B cell (primary cell): ENCODE measurements around the gene HACE1. TPM values are rescaled to one million over a fixed set of nuclear protein-coding genes. Genes with fewer than 3 reads are reported as not detected.

Experiments used
- ATAC-seq: fragments of 200-7000 bp; cut with Tn5 transposase; one replicate; pipeline ENCODE4 v1.10.0; 2021; ENCODE audit warnings: low read depth, mild to moderate bottlenecking, moderate number of reproducible peaks, moderate library complexity
- CTCF ChIA-PET: fragments of 350-600 bp; sonication (Branson Sonifier 250); formaldehyde crosslinking; loops from one replicate; lab custom pipeline; 2021; ENCODE audit warnings: antibody characterized with exemption, inconsistent platforms; lab: Charles Lee
- POLR2A ChIA-PET: fragments of 350-600 bp; sonication (Branson Sonifier 250); formaldehyde crosslinking; loops from one replicate; lab custom pipeline; 2021; ENCODE audit warnings: antibody characterized with exemption; lab: Charles Lee
- DNase-seq: peaks from one replicate; pipeline ENCODE4 v3.0.0; 2013
- H2AFZ ChIP-seq: 2 replicates; pipeline ENCODE4 v1.6.1; 2012; ENCODE audit warnings: mild to moderate bottlenecking, low read depth, low read length; ENCODE audit not compliant: insufficient read depth, poor library complexity, severe bottlenecking
- H3K27ac ChIP-seq, 2 donors: 1 replicate in 1 of 2; 2 replicates in 1 of 2; pipeline ENCODE4 v1.5.1; 2012 to 2013; ENCODE audit warnings: low read length in 2 of 2, mild to moderate bottlenecking in 2 of 2, moderate library complexity in 1 of 2
- H3K27me3 ChIP-seq, 4 experiments: fragments of 200-600 bp in 1 of 4; sonication (generic) in 1 of 4; replicated peaks in 1 of 4; 1 replicate in 2 of 4; 2 replicates in 2 of 4; pipeline versions ENCODE4 v1.6.1 to v1.7.0; 2013 to 2016; ENCODE audit warnings: low read length in 3 of 4, mild to moderate bottlenecking in 2 of 4, mixed read lengths in 1 of 4, moderate library complexity in 1 of 4; ENCODE audit not compliant: insufficient read depth in 4 of 4, control insufficient read depth in 3 of 4; ENCODE audit errors: control extremely low read depth in 1 of 4
- H3K36me3 ChIP-seq, 2 experiments: replicated peaks in 1 of 2; 1 replicate in 1 of 2; 2 replicates in 1 of 2; pipeline versions ENCODE4 v1.6.1 to v1.7.1; 2013; ENCODE audit warnings: low read length in 1 of 2; ENCODE audit not compliant: insufficient read depth in 2 of 2, control insufficient read depth in 1 of 2; ENCODE audit errors: control extremely low read depth in 1 of 2, extremely low read depth in 1 of 2
- H3K4me1 ChIP-seq, 2 donors: fragments of 200-600 bp in 1 of 2; sonication (generic) in 1 of 2; 1 replicate in 1 of 2; 2 replicates in 1 of 2; pipeline versions ENCODE4 v1.5.1 to v1.6.1; 2013 to 2017; ENCODE audit warnings: low read length in 2 of 2; ENCODE audit not compliant: control insufficient read depth in 2 of 2, insufficient read depth in 2 of 2
- H3K4me2 ChIP-seq: replicated peaks from 2 replicates; pipeline ENCODE3; 2012; ENCODE audit warnings: mild to moderate bottlenecking, low read depth, low read length; ENCODE audit not compliant: poor library complexity, severe bottlenecking
- H3K4me3 ChIP-seq, 5 experiments: fragments of 200-600 bp in 1 of 5; sonication (generic) in 1 of 5; 1 replicate in 3 of 5; 2 replicates in 2 of 5; pipeline versions ENCODE4 v1.5.1 to v1.7.0; 2011 to 2016; ENCODE audit warnings: low read length in 4 of 5, mild to moderate bottlenecking in 4 of 5, low read depth in 2 of 5, control low read depth in 1 of 5, moderate library complexity in 1 of 5; ENCODE audit not compliant: insufficient read depth in 1 of 5; ENCODE audit errors: control extremely low read depth in 1 of 5, extremely low read depth in 1 of 5
- H3K79me2 ChIP-seq: fragments of 200-600 bp; sonication (generic); one replicate; pipeline ENCODE4 v1.6.0; 2016; ENCODE audit warnings: low read length; ENCODE audit not compliant: control insufficient read depth, insufficient read depth
- H3K9ac ChIP-seq: fragments of 200-600 bp; sonication (generic); 2 replicates; pipeline ENCODE4 v1.6.1; 2017; ENCODE audit warnings: mild to moderate bottlenecking, low read length, moderate library complexity
- H3K9me3 ChIP-seq, 3 donors: one replicate each; pipeline versions ENCODE4 v1.6.1 to v1.7.1; 2013; ENCODE audit warnings: low read length in 2 of 3; ENCODE audit not compliant: control insufficient read depth in 2 of 3, insufficient read depth in 1 of 3; ENCODE audit errors: control extremely low read depth in 1 of 3
- H4K20me1 ChIP-seq: 2 replicates; pipeline ENCODE4 v1.6.0; 2012; ENCODE audit warnings: mild to moderate bottlenecking, low read length; ENCODE audit not compliant: insufficient read depth, control insufficient read depth, poor library complexity, severe bottlenecking
- H3K27ac Mint-ChIP-seq: one replicate; pipeline ENCODE4 v1.8.0; 2021; ENCODE audit warnings: mixed read lengths
- H3K27me3 Mint-ChIP-seq: one replicate; pipeline ENCODE4 v1.8.0; 2021; ENCODE audit warnings: mixed read lengths
- H3K4me1 Mint-ChIP-seq: one replicate; pipeline ENCODE4 v1.8.0; 2021; ENCODE audit warnings: mixed read lengths
- H3K4me3 Mint-ChIP-seq: one replicate; pipeline ENCODE4 v1.8.0; 2021; ENCODE audit warnings: mixed read lengths
- H3K9me3 Mint-ChIP-seq: one replicate; pipeline ENCODE4 v1.8.0; 2022; ENCODE audit warnings: mixed read lengths; ENCODE audit not compliant: insufficient read depth
- EZH2 ChIP-seq: IDR thresholded peaks from 2 replicates; pipeline ENCODE4 v1.6.1; 2012; ENCODE audit warnings: borderline replicate concordance, low read depth, mild to moderate bottlenecking, moderate library complexity, low read length; ENCODE audit not compliant: insufficient read depth, poor library complexity, severe bottlenecking
- WGBS: methylation state at CpG from one replicate; pipeline ENCODE4 v1.1.5; 2013; ENCODE audit warnings: missing lambda C conversion rate; ENCODE audit not compliant: insufficient coverage; 5-methylcytosine and 5-hydroxymethylcytosine counted together
- intact Hi-C: fragments of 100-400 bp; cut with micrococcal nuclease; formaldehyde crosslinking; loops from one replicate; pipeline ENCODE4 v1.10.0; 2022
- polyA plus RNA-seq: library from polyadenylated mRNA; depleted of rRNA; stranded (reverse); fragments of >200 nt; gene quantifications from 2 replicates; pipeline ENCODE4 v1.2.3, GENCODE V29; 2012
- total RNA-seq, 2 donors: library from RNA; stranded (reverse); fragments of 120-200 nt in 1 of 2; gene quantifications; 1 replicate in 1 of 2; 2 replicates in 1 of 2; pipeline versions ENCODE4 v1.2.3 to v1.2.4, GENCODE V29; 2013 to 2022
- TF ChIP-seq, protein P1 (sequence below): fragments of 200-600 bp; IDR thresholded peaks from one replicate; pipeline ENCODE4 v1.8.0; 2022; ENCODE audit warnings: antibody characterized with exemption, mild to moderate bottlenecking

HACE1 gene
- total and polyA plus RNA-seq, 2 donors (not counting 1 experiment from before 2014, with no cell fraction given): 7.5 to 19.2 TPM

GRCh38 chr6:104771258-104771832 lies 88.4 kb downstream of the HACE1 start:
- H3K36me3 ChIP-seq: peaks cover 0 to 1% of the 10 kb centered on the region in 2 experiments
- no peak overlapping the region for H3K4me3 ChIP-seq
- Mint-ChIP-seq H3K4me1 (no peaks in the 10 kb centered on the region), H3K9me3 (no peaks in the 10 kb centered on the region), H3K27me3 (no peaks in the 10 kb centered on the region), H3K27ac (no peak overlapping the region), H3K4me3 (no peak overlapping the region)
- no peak overlapping the region for H3K27ac ChIP-seq
- no peaks in the 10 kb centered on the region for H3K27me3 ChIP-seq
- no peak overlapping the region for H3K4me2 ChIP-seq
- no peaks in the 10 kb centered on the region for H3K9me3 ChIP-seq
- no peaks in the 10 kb centered on the region for H3K79me2 ChIP-seq
- no peak overlapping the region for H2AFZ ChIP-seq
- POLR2A ChIA-PET: no interaction called here
- DNase-seq (peak; percentile 2), ATAC-seq (peak; percentile 17)
- WGBS: 40% methylated on average over 1 of the region's 2 CpGs
- H4K20me1 ChIP-seq: no peaks in the 10 kb centered on the region
- no peaks in the 10 kb centered on the region for H3K4me1 ChIP-seq
- no peak overlapping the region for H3K9ac ChIP-seq
- intact Hi-C loops: no loop called here
- CTCF ChIA-PET: no interaction called here
- TF ChIP-seq, protein P1, sequence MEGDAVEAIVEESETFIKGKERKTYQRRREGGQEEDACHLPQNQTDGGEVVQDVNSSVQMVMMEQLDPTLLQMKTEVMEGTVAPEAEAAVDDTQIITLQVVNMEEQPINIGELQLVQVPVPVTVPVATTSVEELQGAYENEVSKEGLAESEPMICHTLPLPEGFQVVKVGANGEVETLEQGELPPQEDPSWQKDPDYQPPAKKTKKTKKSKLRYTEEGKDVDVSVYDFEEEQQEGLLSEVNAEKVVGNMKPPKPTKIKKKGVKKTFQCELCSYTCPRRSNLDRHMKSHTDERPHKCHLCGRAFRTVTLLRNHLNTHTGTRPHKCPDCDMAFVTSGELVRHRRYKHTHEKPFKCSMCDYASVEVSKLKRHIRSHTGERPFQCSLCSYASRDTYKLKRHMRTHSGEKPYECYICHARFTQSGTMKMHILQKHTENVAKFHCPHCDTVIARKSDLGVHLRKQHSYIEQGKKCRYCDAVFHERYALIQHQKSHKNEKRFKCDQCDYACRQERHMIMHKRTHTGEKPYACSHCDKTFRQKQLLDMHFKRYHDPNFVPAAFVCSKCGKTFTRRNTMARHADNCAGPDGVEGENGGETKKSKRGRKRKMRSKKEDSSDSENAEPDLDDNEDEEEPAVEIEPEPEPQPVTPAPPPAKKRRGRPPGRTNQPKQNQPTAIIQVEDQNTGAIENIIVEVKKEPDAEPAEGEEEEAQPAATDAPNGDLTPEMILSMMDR: peak; percentile 57
- TF ChIP-seq EZH2: no peak

DNA sequence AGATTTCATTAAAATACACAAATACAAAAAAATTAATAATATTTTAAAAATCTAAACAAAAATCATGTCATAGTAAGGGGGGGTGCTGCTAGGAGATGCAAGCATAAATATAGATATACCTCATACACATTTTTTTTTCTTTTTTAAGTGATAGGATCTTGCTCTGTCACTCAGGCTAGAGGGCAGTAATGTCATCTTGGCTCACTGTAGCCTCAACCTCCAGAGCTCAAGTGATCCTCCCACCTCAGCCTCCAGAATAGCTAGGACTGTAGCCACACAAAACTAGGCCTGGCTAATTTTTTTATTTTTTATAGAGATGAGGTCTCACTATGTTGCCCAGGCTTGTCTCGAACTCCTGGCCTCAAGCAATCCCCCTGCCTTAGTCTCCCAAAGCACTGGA lies 90.8 kb downstream of the HACE1 start:
- Histone ChIP-seq H3K79me2 (no peaks in the 10 kb centered on the region), H4K20me1 (no peaks in the 10 kb centered on the region), H3K4me1 (no peaks in the 10 kb centered on the region), H3K36me3 (peaks cover 0 to 4% of the 10 kb centered on the region in 2 experiments), H3K27ac (no peak overlapping the region), H3K4me3 (no peak overlapping the region), H3K4me2 (no peak overlapping the region), H2AFZ (no peak overlapping the region), H3K27me3 (no peaks in the 10 kb centered on the region), H3K9ac (no peak overlapping the region), H3K9me3 (no peaks in the 10 kb centered on the region)
- intact Hi-C loops: no loop called here
- POLR2A ChIA-PET: no interaction called here
- H3K9me3 Mint-ChIP-seq: no peaks in the 10 kb centered on the region
- TF ChIP-seq, protein P1: no peak
- TF ChIP-seq EZH2: no peak
- ATAC-seq (no peak), DNase-seq (no peak)
- H3K27ac Mint-ChIP-seq: no peak overlapping the region
- WGBS: no CpG with 5 or more reads among the region's 1 CpG
- H3K4me3 Mint-ChIP-seq: no peak overlapping the region
- CTCF ChIA-PET: no interaction called here
- no peaks in the 10 kb centered on the region for H3K27me3 Mint-ChIP-seq
- H3K4me1 Mint-ChIP-seq: no peaks in the 10 kb centered on the region
